HepG2 (cell line): Measurements from ENCODE around the gene ST6GALNAC2. TPM values are rescaled to one million over a fixed set of nuclear protein-coding genes. Genes with fewer than 3 reads are reported as not detected.

Source experiments
- ATAC-seq: fragments of 200-7000 bp; cut with Tn5 transposase; 3 replicates; pipeline ENCODE4 v1.9.1; 2020; ENCODE audit warnings: mild to moderate bottlenecking, moderate library complexity
- BruUV-seq: library from RNA; stranded (reverse); fragments of 400-500 nt; replicated peaks from 2 replicates; lab custom pipeline; 2021; lab: Mats Ljungman, UMichigan
- CTCF ChIA-PET: fragments of 300-600 bp; formaldehyde crosslinking; extraction: SDS; loops from one replicate; lab custom pipeline; 2021; ENCODE audit warnings: low total read pairs, inconsistent platforms, low intra/inter-chr PET ratio; lab: Yijun Ruan, JAX
- POLR2A ChIA-PET: fragments of 350-600 bp; sonication (Branson Sonifier 250); formaldehyde crosslinking; loops from one replicate; lab custom pipeline; 2020; ENCODE audit warnings: antibody characterized with exemption, inconsistent platforms; lab: Yijun Ruan, JAX
- DNase-seq: peaks from one replicate; pipeline ENCODE4 v3.0.0-alpha.2; 2015; ENCODE audit warnings: low spot score
- FAIRE-seq: peaks from 3 replicates; lab custom pipeline; 2011; peaks lifted over from hg19 to GRCh38; lab: Jason Lieb, UNC
- H2AFZ ChIP-seq: one replicate; pipeline ENCODE4 v1.6.1; 2011; ENCODE audit warnings: low read length, inconsistent platforms
- H3K27ac ChIP-seq: fragments of 300-600 bp; 3 replicates; pipeline ENCODE4 v1.8.0; 2011; ENCODE audit warnings: mixed run types, mild to moderate bottlenecking, mixed read lengths, low read length, inconsistent platforms; ENCODE audit not compliant: insufficient read depth; ENCODE audit errors: extremely low read length
- H3K27me3 ChIP-seq, 2 experiments: fragments of 200-600 bp in 1 of 2; 2 replicates in 1 of 2; 3 replicates in 1 of 2; pipeline versions ENCODE4 v1.6.0 to v1.8.0; 2011; ENCODE audit warnings: low read length in 2 of 2, mild to moderate bottlenecking in 2 of 2, moderate library complexity in 2 of 2, inconsistent platforms in 1 of 2; ENCODE audit not compliant: insufficient read depth in 2 of 2, control insufficient read depth in 1 of 2
- H3K36me3 ChIP-seq, 2 experiments: fragments of 200-600 bp in 1 of 2; replicated peaks in 1 of 2; 2 replicates in 1 of 2; 3 replicates in 1 of 2; pipeline versions ENCODE4 v1.5.1 to v1.8.0; 2011; ENCODE audit warnings: low read length in 2 of 2, inconsistent platforms in 1 of 2; ENCODE audit not compliant: insufficient read depth in 2 of 2, control insufficient read depth in 1 of 2
- H3K4me1 ChIP-seq: 2 replicates; pipeline ENCODE4 v1.5.1; 2012; ENCODE audit warnings: low read length, inconsistent platforms; ENCODE audit not compliant: insufficient read depth
- H3K4me2 ChIP-seq: 2 replicates; pipeline ENCODE4 v1.6.0; 2011; ENCODE audit warnings: low read depth, low read length, inconsistent platforms
- H3K4me3 ChIP-seq, 3 experiments: fragments of 200-600 bp in 1 of 3; sonication (generic), shearing (Covaris generic) in 1 of 3; replicated peaks in 1 of 3; 2 replicates each; pipeline ENCODE4 v1.5.1; 2011 to 2016; ENCODE audit warnings: low read length in 3 of 3, inconsistent platforms in 2 of 3, low read depth in 2 of 3, mild to moderate bottlenecking in 2 of 3, control low read depth in 1 of 3, mixed read lengths in 1 of 3; ENCODE audit not compliant: insufficient read depth in 1 of 3
- H3K79me2 ChIP-seq: one replicate; pipeline ENCODE4 v1.6.1; 2011; ENCODE audit warnings: low read length, inconsistent platforms; ENCODE audit not compliant: insufficient read depth
- H3K9ac ChIP-seq: 2 replicates; pipeline ENCODE4 v1.6.0; 2011; ENCODE audit warnings: mild to moderate bottlenecking, low read depth, low read length, inconsistent platforms; ENCODE audit not compliant: insufficient read depth
- H3K9me3 ChIP-seq: 2 replicates; pipeline ENCODE4 v1.5.1; 2012; ENCODE audit warnings: mild to moderate bottlenecking, low read length
- H4K20me1 ChIP-seq: 2 replicates; pipeline ENCODE4 v1.6.0; 2011; ENCODE audit warnings: inconsistent platforms, mild to moderate bottlenecking, low read length, moderate library complexity; ENCODE audit not compliant: insufficient read depth
- ARID3A ChIP-seq: IDR thresholded peaks from 2 replicates; pipeline ENCODE4 v1.6.1; 2012; ENCODE audit warnings: low read depth, low read length, improper control_type of control experiment
- ATAD3A ChIP-seq: sonication (generic); formaldehyde crosslinking; IDR thresholded peaks from 2 replicates; pipeline ENCODE4 v1.4.0; 2020; ENCODE audit warnings: missing genetic modification reagents
- GATAD1 ChIP-seq: IDR thresholded peaks from 2 replicates; pipeline ENCODE4 v1.6.1; 2016; ENCODE audit warnings: missing genetic modification reagents, missing compliant biosample characterization
- HNRNPLL ChIP-seq: fragments of 200-400 bp; formaldehyde crosslinking; IDR thresholded peaks from 2 replicates; pipeline ENCODE4 v1.6.1; 2017; ENCODE audit warnings: mild to moderate bottlenecking, low read depth, low read length; ENCODE audit not compliant: poor library complexity, severe bottlenecking
- MTA3 ChIP-seq: sonication (generic); formaldehyde crosslinking; IDR thresholded peaks from 2 replicates; pipeline ENCODE4 v1.4.0; 2020; ENCODE audit warnings: missing genetic modification reagents
- REL ChIP-seq: sonication (generic); formaldehyde crosslinking; conservative IDR thresholded peaks from 2 replicates; pipeline ENCODE4 v1.8.0; 2022; ENCODE audit warnings: mild to moderate bottlenecking, missing genetic modification reagents, moderate library complexity
- REST ChIP-seq, 2 experiments: IDR thresholded peaks; 2 replicates each; pipeline ENCODE4 v1.6.1; 2011 to 2012; ENCODE audit warnings: low read length in 2 of 2, borderline replicate concordance in 1 of 2, low read depth in 1 of 2, mild to moderate bottlenecking in 1 of 2, moderate library complexity in 1 of 2
- SAFB2 ChIP-seq: sonication (generic); formaldehyde crosslinking; IDR thresholded peaks from 2 replicates; pipeline ENCODE4 v1.5.1; 2020; ENCODE audit warnings: missing genetic modification reagents, low read depth, mild to moderate bottlenecking, borderline replicate concordance
- TBL1XR1 ChIP-seq: fragments of 150-350 bp; IDR thresholded peaks from 2 replicates; pipeline ENCODE4 v1.6.1; 2014; ENCODE audit warnings: borderline replicate concordance, low read length; ENCODE audit not compliant: partially characterized antibody
- WIZ ChIP-seq: sonication (generic); formaldehyde crosslinking; IDR thresholded peaks from 2 replicates; pipeline ENCODE4 v1.5.1; 2020; ENCODE audit warnings: mild to moderate bottlenecking, missing genetic modification reagents
- XBP1 ChIP-seq: sonication (generic); formaldehyde crosslinking; IDR thresholded peaks from 2 replicates; pipeline ENCODE4 v1.5.0; 2020; ENCODE audit warnings: missing genetic modification reagents
- ZBTB7B ChIP-seq: sonication (generic); formaldehyde crosslinking; IDR thresholded peaks from 2 replicates; pipeline ENCODE4 v1.4.0; 2020; ENCODE audit warnings: missing genetic modification reagents
- ZFY ChIP-seq: sonication (generic); formaldehyde crosslinking; IDR thresholded peaks from 2 replicates; pipeline ENCODE4 v1.4.0; 2020; ENCODE audit warnings: missing genetic modification reagents
- ZNF260 ChIP-seq: sonication (generic); formaldehyde crosslinking; IDR thresholded peaks from 2 replicates; pipeline ENCODE4 v1.4.0; 2020; ENCODE audit warnings: missing genetic modification reagents, low read depth, mild to moderate bottlenecking, borderline replicate concordance
- ZNF577 ChIP-seq: sonication (generic); formaldehyde crosslinking; IDR thresholded peaks from 2 replicates; pipeline ENCODE4 v1.4.0; 2020; ENCODE audit warnings: mild to moderate bottlenecking, low read depth, missing genetic modification reagents, borderline replicate concordance
- ZNF589 ChIP-seq: sonication (generic); formaldehyde crosslinking; conservative IDR thresholded peaks from 2 replicates; pipeline ENCODE4 v1.8.0; 2022; ENCODE audit warnings: mild to moderate bottlenecking, moderate library complexity, missing genetic modification reagents
- ZSCAN5A ChIP-seq: sonication (generic); formaldehyde crosslinking; IDR thresholded peaks from 2 replicates; pipeline ENCODE4 v1.8.0; 2022; ENCODE audit warnings: mild to moderate bottlenecking, missing genetic modification reagents, borderline replicate concordance
- WGBS: methylation state at CpG from one replicate; pipeline ENCODE4 v1.1.6; 2017; ENCODE audit warnings: low lambda C conversion rate; 5-methylcytosine and 5-hydroxymethylcytosine counted together
- in situ Hi-C: cut with HindIII; loops from 2 replicates; pipeline ENCODE4 v1.10.0; 2017; ENCODE audit warnings: low pct_unique_long_range_greater_than_20kb; ENCODE audit not compliant: extremely low pct_ligation_motif_present
- intact Hi-C: fragments of 100-400 bp; cut with micrococcal nuclease; formaldehyde crosslinking; loops from one replicate; pipeline ENCODE4 v1.10.0; 2022; ENCODE audit not compliant: unreplicated experiment
- polyA plus RNA-seq, 8 experiments: library from polyadenylated mRNA; depleted of rRNA in 3 of 8; stranded (reverse) in 7 of 8; unstranded in 1 of 8; fragments of >200 nt; fragmentation: Illumina TruSeq in 4 of 8; extraction: Trizol in 4 of 8; gene quantifications; 2 replicates each; pipeline versions ENCODE4 v1.2.1 to v1.2.3, GENCODE V29; 2011 to 2016; ENCODE audit warnings: low read depth in 4 of 8, missing spikeins in 1 of 8, mixed read lengths in 1 of 8; ENCODE audit not compliant: insufficient read depth in 1 of 8
- total RNA-seq, 5 experiments: library from RNA; depleted of rRNA; stranded (reverse); fragments of >200 nt; fragmentation: Illumina TruSeq; extraction: Trizol; gene quantifications; 2 replicates each; pipeline ENCODE4 v1.2.3, GENCODE V29; 2016; ENCODE audit warnings: low read depth in 1 of 5

ST6GALNAC2 gene
- total and polyA plus RNA-seq, 2 of the 13 experiments (the other 11 are each of a cell fraction or from before 2014, with no cell fraction given): 0.12 to 0.49 TPM

GRCh38 chr17:76560036-76560876, 25.4 kb downstream of the ST6GALNAC2 start:
- in situ Hi-C loops: loop anchor here (10.0 kb wide), 1 partner anchor 65 kb away; no protein-coding TSS in a partner anchor
- ATAC-seq (no peak), FAIRE-seq (no peak), DNase-seq (no peak)
- BruUV-seq: no TSS peak
- no peaks in the 10 kb centered on the region; a peak in 1 of 5 replicates for H3K27me3 ChIP-seq
- peaks cover 10 to 41% of the 10 kb centered on the region in 2 experiments for H3K36me3 ChIP-seq
- ChIA-PET POLR2A (interaction anchor here (0.9 to 6.5 kb wide), 4 partner anchors 8 to 78 kb away, joined by 3 to 129 read pairs (median 8); a partner anchor contains a TSS), CTCF (no interaction called here)
- peak overlapping the region; percentile 28 for H3K27ac ChIP-seq
- H3K79me2 ChIP-seq: peaks cover 55% of the 10 kb centered on the region
- peaks cover 49% of the 10 kb centered on the region for H4K20me1 ChIP-seq
- peaks cover 48% of the 10 kb centered on the region for H3K4me1 ChIP-seq
- H3K9ac ChIP-seq: peak overlapping the region; percentile 98
- H3K4me3 ChIP-seq: peak overlapping the region; percentile 79 to 89 (median 86); a peak in 4 of 6 replicates
- H2AFZ ChIP-seq: no peak overlapping the region
- intact Hi-C loops: no loop called here
- 81% methylated on average over 10 of the region's 10 CpGs for WGBS
- peak overlapping the region; percentile 82 for H3K4me2 ChIP-seq
- no peaks in the 10 kb centered on the region for H3K9me3 ChIP-seq
- TF ChIP-seq MTA3 (CRISPR knock-in tag) (no peak), XBP1 (no peak), REL (no peak), WIZ (CRISPR knock-in tag) (no peak), ARID3A (no peak), GATAD1 (CRISPR knock-in tag) (no peak), REST (IDR thresholded peaks at IDR 0.05; ENCODE audit: borderline replicate concordance in 1 of 2, low read depth in 1 of 2, low read length in 2 of 2) (no peak), ZBTB7B (CRISPR knock-in tag) (no peak), ATAD3A (CRISPR knock-in tag) (no peak), ZNF589 (CRISPR knock-in tag) (no peak), ZFY (CRISPR knock-in tag) (no peak), ZNF260 (no peak), HNRNPLL (no peak), ZNF577 (CRISPR knock-in tag) (no peak), ZSCAN5A (CRISPR knock-in tag) (no peak), SAFB2 (CRISPR knock-in tag) (no peak), TBL1XR1 (no peak)
